Cardiac fibroblast (primary cell): Measurements from ENCODE around the gene COMMD6.

Experiments
- DNase-seq, 2 donors: peaks; one replicate each; pipeline versions ENCODE4 v3.0.0 to v3.0.0-alpha.2; 2010; ENCODE audit warnings: low read depth in 2 of 2
- H3K4me3 ChIP-seq, 2 donors: replicated peaks in 1 of 2; 1 replicate in 1 of 2; 2 replicates in 1 of 2; pipeline ENCODE4 v1.5.1; 2011; ENCODE audit warnings: low read depth in 2 of 2, low read length in 2 of 2, mild to moderate bottlenecking in 2 of 2, moderate library complexity in 1 of 2
- CTCF ChIP-seq: IDR thresholded peaks from one replicate; pipeline ENCODE4 v1.5.1; 2011; ENCODE audit warnings: low read depth, mild to moderate bottlenecking, low read length, inconsistent platforms

COMMD6 gene

GRCh38 chr13:75478659-75479058, 59.0 kb downstream of the COMMD6 start:
- no peak for TF ChIP-seq CTCF
- no peak for DNase-seq
- no peak overlapping the region for H3K4me3 ChIP-seq
